ENCODE data around the gene FILIP1L. TPM values are rescaled to one million over a fixed set of nuclear protein-coding genes. Genes with fewer than 3 reads are reported as not detected.

The FILIP1L gene
- polyA plus RNA-seq, 2 donors = 2.6 to 6.9 TPM

DNA sequence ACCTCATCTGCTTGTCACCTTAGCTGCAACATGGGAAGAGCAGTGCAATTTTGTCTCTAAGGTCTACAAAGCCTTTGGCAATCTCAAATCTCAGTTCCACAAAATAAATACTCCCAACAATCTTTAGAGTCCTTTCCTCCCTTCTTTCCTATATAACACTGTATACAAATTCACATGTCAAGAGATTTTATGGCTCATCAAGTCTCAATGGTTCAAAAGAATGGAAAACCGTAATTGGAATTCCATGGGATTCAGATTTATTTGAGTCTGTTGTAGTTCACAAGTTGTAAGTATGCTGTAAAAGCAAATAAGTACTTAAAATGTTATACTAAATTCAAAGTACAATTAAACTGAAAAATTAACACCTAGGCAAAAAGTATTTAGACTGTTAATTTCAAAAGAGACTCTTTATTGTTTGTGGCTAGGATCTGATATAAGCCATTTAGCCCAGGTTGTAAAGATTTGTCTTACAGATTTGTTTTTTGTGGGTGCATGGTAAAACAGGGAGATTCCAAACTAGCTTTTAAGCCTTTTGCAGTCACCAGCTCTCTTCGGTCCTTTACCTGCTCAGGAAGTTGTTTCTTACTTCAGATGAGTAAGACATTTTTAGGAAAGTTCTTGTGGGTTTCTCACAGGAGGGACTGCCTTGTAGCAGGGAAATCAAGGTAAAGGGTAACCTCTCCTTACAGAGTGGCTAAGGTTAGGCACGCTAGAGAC is 246.5 kb downstream of the FILIP1L start:
- Histone ChIP-seq H3K36me3 (ENCODE audit: control insufficient read depth in 2 of 2, insufficient read depth in 2 of 2, low read length in 1 of 2) (no peaks in the 10 kb centered on the region), H3K4me1 (ENCODE audit: control insufficient read depth in 2 of 2, insufficient read depth in 2 of 2, low read length in 1 of 2) (peaks cover 0 to 2% of the 10 kb centered on the region in 2 donors), H3K27me3 (ENCODE audit: control insufficient read depth in 1 of 2, insufficient read depth in 2 of 2, low read length in 2 of 2) (no peaks in the 10 kb centered on the region), H3K9me3 (ENCODE audit: control insufficient read depth in 2 of 2, insufficient read depth in 1 of 2, low read depth in 1 of 2, low read length in 1 of 2) (no peaks in the 10 kb centered on the region), H3K4me3 (ENCODE audit: low read depth in 1 of 2, low read length in 2 of 2) (no peak overlapping the region), H3K27ac (ENCODE audit: low read depth in 2 of 2, low read length in 1 of 2) (peak overlapping the region; percentile 11 to 65)
- WGBS, 2 donors = 78 to 80% methylated on average over 3 of the region's 3 CpGs

GRCh38 chr3:99866261-99866761 is 248.0 kb downstream of the FILIP1L start:
- no peaks in the 10 kb centered on the region for H3K9me3 ChIP-seq (ENCODE audit: control insufficient read depth in 2 of 2, insufficient read depth in 1 of 2, low read depth in 1 of 2, low read length in 1 of 2)
- H3K4me3 ChIP-seq (ENCODE audit: low read depth in 1 of 2, low read length in 2 of 2) = no peak overlapping the region
- peaks cover 2% of the 10 kb centered on the region in 2 donors for H3K4me1 ChIP-seq (ENCODE audit: control insufficient read depth in 2 of 2, insufficient read depth in 2 of 2, low read length in 1 of 2)
- no peaks in the 10 kb centered on the region for H3K36me3 ChIP-seq (ENCODE audit: control insufficient read depth in 2 of 2, insufficient read depth in 2 of 2, low read length in 1 of 2)
- H3K27ac ChIP-seq (ENCODE audit: low read depth in 2 of 2, low read length in 1 of 2) = no peak overlapping the region
- WGBS, 2 donors = 46 to 48% methylated on average over 3 of the region's 3 CpGs
- no peaks in the 10 kb centered on the region for H3K27me3 ChIP-seq (ENCODE audit: control insufficient read depth in 1 of 2, insufficient read depth in 2 of 2, low read length in 2 of 2)

- no peaks in the 10 kb centered on the region for H3K9me3 ChIP-seq (ENCODE audit: control insufficient read depth in 2 of 2, insufficient read depth in 1 of 2, low read depth in 1 of 2, low read length in 1 of 2)
- peaks cover 2% of the 10 kb centered on the region in 2 donors for H3K4me1 ChIP-seq (ENCODE audit: control insufficient read depth in 2 of 2, insufficient read depth in 2 of 2, low read length in 1 of 2)
- no peaks in the 10 kb centered on the region for H3K27me3 ChIP-seq (ENCODE audit: control insufficient read depth in 1 of 2, insufficient read depth in 2 of 2, low read length in 2 of 2)
- no peak overlapping the region for H3K4me3 ChIP-seq (ENCODE audit: low read depth in 1 of 2, low read length in 2 of 2)
- no peaks in the 10 kb centered on the region for H3K36me3 ChIP-seq (ENCODE audit: control insufficient read depth in 2 of 2, insufficient read depth in 2 of 2, low read length in 1 of 2)
- 73 to 78% methylated on average over 1 of the region's 1 CpG for WGBS, 2 donors
- H3K27ac ChIP-seq (ENCODE audit: low read depth in 2 of 2, low read length in 1 of 2) = no peak overlapping the region
Measured at GRCh38 chr3:99865321-99865720, 249.0 kb downstream of the FILIP1L start.

- Histone ChIP-seq H3K4me3 (ENCODE audit: low read depth in 1 of 2, low read length in 2 of 2) (no peak overlapping the region), H3K4me1 (ENCODE audit: control insufficient read depth in 2 of 2, insufficient read depth in 2 of 2, low read length in 1 of 2) (peaks cover 2% of the 10 kb centered on the region in 2 donors), H3K36me3 (ENCODE audit: control insufficient read depth in 2 of 2, insufficient read depth in 2 of 2, low read length in 1 of 2) (no peaks in the 10 kb centered on the region), H3K27ac (ENCODE audit: low read depth in 2 of 2, low read length in 1 of 2) (no peak overlapping the region), H3K9me3 (ENCODE audit: control insufficient read depth in 2 of 2, insufficient read depth in 1 of 2, low read depth in 1 of 2, low read length in 1 of 2) (no peaks in the 10 kb centered on the region), H3K27me3 (ENCODE audit: control insufficient read depth in 1 of 2, insufficient read depth in 2 of 2, low read length in 2 of 2) (no peaks in the 10 kb centered on the region)
- WGBS, 2 donors = 96% methylated on average over 2 of the region's 2 CpGs
Measured at GRCh38 chr3:99864289-99864688, 250.0 kb downstream of the FILIP1L start.

DNA sequence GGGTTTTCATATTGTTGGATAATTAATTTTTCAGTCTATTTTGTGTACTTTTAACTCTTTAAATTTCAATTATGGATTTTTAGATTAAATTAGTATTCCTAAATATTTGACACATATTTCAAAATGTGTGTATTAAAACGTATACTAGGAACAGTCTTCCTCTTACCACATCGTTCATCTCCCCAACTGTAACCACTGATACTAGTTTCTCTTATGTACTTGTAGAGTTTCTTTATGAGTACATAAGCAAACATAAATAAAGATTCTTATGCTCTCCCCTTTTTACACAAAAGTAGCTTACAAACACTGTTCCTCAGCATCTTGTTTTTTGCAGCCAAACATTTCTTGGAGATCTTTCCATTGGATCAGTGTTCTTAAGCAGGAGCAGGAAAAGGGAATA is 250.7 kb downstream of the FILIP1L start:
- Histone ChIP-seq H3K4me3 (ENCODE audit: low read depth in 1 of 2, low read length in 2 of 2) (no peak overlapping the region), H3K4me1 (ENCODE audit: control insufficient read depth in 2 of 2, insufficient read depth in 2 of 2, low read length in 1 of 2) (peaks cover 2% of the 10 kb centered on the region in 2 donors), H3K36me3 (ENCODE audit: control insufficient read depth in 2 of 2, insufficient read depth in 2 of 2, low read length in 1 of 2) (no peaks in the 10 kb centered on the region), H3K9me3 (ENCODE audit: control insufficient read depth in 2 of 2, insufficient read depth in 1 of 2, low read depth in 1 of 2, low read length in 1 of 2) (no peaks in the 10 kb centered on the region), H3K27me3 (ENCODE audit: control insufficient read depth in 1 of 2, insufficient read depth in 2 of 2, low read length in 2 of 2) (no peaks in the 10 kb centered on the region), H3K27ac (ENCODE audit: low read depth in 2 of 2, low read length in 1 of 2) (no peak overlapping the region)
- WGBS, 2 donors = 74 to 75% methylated on average over 2 of the region's 2 CpGs

DNA sequence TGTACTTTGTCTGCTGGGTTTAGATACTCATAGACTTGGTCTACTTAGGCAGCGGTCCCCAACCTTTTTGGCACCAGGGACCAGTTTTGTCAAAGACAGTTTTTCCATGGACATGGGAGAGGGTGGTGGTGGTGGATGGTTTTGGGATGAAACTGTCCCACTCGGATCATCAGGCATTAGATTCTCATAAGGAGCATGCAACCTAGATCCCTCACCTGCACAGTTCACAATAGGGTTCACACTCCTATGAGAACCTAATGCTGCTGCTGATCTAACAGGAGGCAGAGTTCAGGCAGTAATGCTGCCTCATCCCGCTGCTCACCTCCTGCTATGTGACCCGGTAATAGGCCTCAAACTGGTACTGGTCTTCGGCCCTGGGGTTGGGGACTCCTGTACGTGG is 251.3 kb downstream of the FILIP1L start:
- Histone ChIP-seq H3K27ac (ENCODE audit: low read depth in 2 of 2, low read length in 1 of 2) (no peak overlapping the region), H3K36me3 (ENCODE audit: control insufficient read depth in 2 of 2, insufficient read depth in 2 of 2, low read length in 1 of 2) (no peaks in the 10 kb centered on the region), H3K27me3 (ENCODE audit: control insufficient read depth in 1 of 2, insufficient read depth in 2 of 2, low read length in 2 of 2) (no peaks in the 10 kb centered on the region), H3K9me3 (ENCODE audit: control insufficient read depth in 2 of 2, insufficient read depth in 1 of 2, low read depth in 1 of 2, low read length in 1 of 2) (no peaks in the 10 kb centered on the region), H3K4me1 (ENCODE audit: control insufficient read depth in 2 of 2, insufficient read depth in 2 of 2, low read length in 1 of 2) (peaks cover 2% of the 10 kb centered on the region in 2 donors), H3K4me3 (ENCODE audit: low read depth in 1 of 2, low read length in 2 of 2) (no peak overlapping the region)
- 85 to 88% methylated on average over 6 of the region's 6 CpGs for whole genome bisulfite sequencing, 2 donors

DNA sequence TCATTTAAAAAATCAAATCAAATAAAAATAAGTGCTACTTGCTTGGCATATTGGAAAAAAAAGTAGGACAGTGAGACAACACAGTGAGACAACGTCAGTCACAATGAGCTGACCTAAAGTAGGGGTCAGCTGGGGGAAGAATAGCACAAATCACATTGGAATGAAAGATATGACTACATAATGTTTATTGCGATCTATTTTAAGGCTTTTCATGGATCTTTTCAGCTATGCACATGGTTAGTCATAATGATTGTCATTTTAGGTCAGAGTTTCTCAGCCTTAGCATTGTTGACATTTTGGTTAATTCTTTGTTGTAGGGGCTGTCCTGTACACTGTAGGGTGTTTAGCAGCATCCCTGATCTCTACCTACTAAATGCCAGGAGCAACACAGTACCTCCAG is 252.1 kb downstream of the FILIP1L start:
- Histone ChIP-seq H3K4me3 (ENCODE audit: low read depth in 1 of 2, low read length in 2 of 2) (no peak overlapping the region), H3K4me1 (ENCODE audit: control insufficient read depth in 2 of 2, insufficient read depth in 2 of 2, low read length in 1 of 2) (peaks cover 2% of the 10 kb centered on the region in 2 donors), H3K9me3 (ENCODE audit: control insufficient read depth in 2 of 2, insufficient read depth in 1 of 2, low read depth in 1 of 2, low read length in 1 of 2) (no peaks in the 10 kb centered on the region), H3K36me3 (ENCODE audit: control insufficient read depth in 2 of 2, insufficient read depth in 2 of 2, low read length in 1 of 2) (no peaks in the 10 kb centered on the region), H3K27me3 (ENCODE audit: control insufficient read depth in 1 of 2, insufficient read depth in 2 of 2, low read length in 2 of 2) (no peaks in the 10 kb centered on the region), H3K27ac (ENCODE audit: low read depth in 2 of 2, low read length in 1 of 2) (no peak overlapping the region)
- WGBS, 2 donors = 79 to 85% methylated on average over 2 of the region's 2 CpGs

DNA sequence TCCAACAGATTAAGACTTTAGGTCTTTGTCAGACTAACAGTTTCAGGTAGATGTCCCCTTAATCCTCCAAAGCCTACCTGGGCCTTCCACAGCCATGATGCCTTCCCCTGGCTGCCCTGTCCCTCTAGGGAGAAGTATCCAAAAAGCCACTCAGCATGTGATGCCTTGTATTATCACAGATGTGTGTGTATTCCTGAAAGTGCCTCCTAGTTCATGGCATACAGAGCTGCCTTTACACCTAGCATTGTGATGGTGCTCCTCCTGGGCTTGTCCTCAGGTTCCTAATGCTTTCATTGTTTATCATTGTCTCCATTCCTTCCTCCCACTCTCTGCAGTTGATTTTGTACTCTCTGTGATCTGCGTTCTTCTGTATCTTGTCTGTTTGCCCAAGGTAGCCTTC is 253.1 kb downstream of the FILIP1L start:
- H3K9me3 ChIP-seq (ENCODE audit: control insufficient read depth in 2 of 2, insufficient read depth in 1 of 2, low read depth in 1 of 2, low read length in 1 of 2) = no peaks in the 10 kb centered on the region
- H3K4me1 ChIP-seq (ENCODE audit: control insufficient read depth in 2 of 2, insufficient read depth in 2 of 2, low read length in 1 of 2) = peaks cover 2% of the 10 kb centered on the region in 2 donors
- no peak overlapping the region for H3K4me3 ChIP-seq (ENCODE audit: low read depth in 1 of 2, low read length in 2 of 2)
- no peaks in the 10 kb centered on the region for H3K36me3 ChIP-seq (ENCODE audit: control insufficient read depth in 2 of 2, insufficient read depth in 2 of 2, low read length in 1 of 2)
- no peaks in the 10 kb centered on the region for H3K27me3 ChIP-seq (ENCODE audit: control insufficient read depth in 1 of 2, insufficient read depth in 2 of 2, low read length in 2 of 2)
- H3K27ac ChIP-seq (ENCODE audit: low read depth in 2 of 2, low read length in 1 of 2) = peak overlapping the region in 1 of 2 donors; percentile 33
- 83 to 88% methylated on average over 1 of the region's 1 CpG for WGBS, 2 donors

GRCh38 chr3:99859825-99860224 is 254.5 kb downstream of the FILIP1L start:
- H3K4me3 ChIP-seq (ENCODE audit: low read depth in 1 of 2, low read length in 2 of 2) = no peak overlapping the region
- peaks cover 2% of the 10 kb centered on the region in 2 donors for H3K4me1 ChIP-seq (ENCODE audit: control insufficient read depth in 2 of 2, insufficient read depth in 2 of 2, low read length in 1 of 2)
- WGBS, 2 donors = 53 to 58% methylated on average over 1 of the region's 1 CpG
- H3K27me3 ChIP-seq (ENCODE audit: control insufficient read depth in 1 of 2, insufficient read depth in 2 of 2, low read length in 2 of 2) = no peaks in the 10 kb centered on the region
- no peaks in the 10 kb centered on the region for H3K9me3 ChIP-seq (ENCODE audit: control insufficient read depth in 2 of 2, insufficient read depth in 1 of 2, low read depth in 1 of 2, low read length in 1 of 2)
- H3K36me3 ChIP-seq (ENCODE audit: control insufficient read depth in 2 of 2, insufficient read depth in 2 of 2, low read length in 1 of 2) = no peaks in the 10 kb centered on the region
- no peak overlapping the region for H3K27ac ChIP-seq (ENCODE audit: low read depth in 2 of 2, low read length in 1 of 2)

DNA sequence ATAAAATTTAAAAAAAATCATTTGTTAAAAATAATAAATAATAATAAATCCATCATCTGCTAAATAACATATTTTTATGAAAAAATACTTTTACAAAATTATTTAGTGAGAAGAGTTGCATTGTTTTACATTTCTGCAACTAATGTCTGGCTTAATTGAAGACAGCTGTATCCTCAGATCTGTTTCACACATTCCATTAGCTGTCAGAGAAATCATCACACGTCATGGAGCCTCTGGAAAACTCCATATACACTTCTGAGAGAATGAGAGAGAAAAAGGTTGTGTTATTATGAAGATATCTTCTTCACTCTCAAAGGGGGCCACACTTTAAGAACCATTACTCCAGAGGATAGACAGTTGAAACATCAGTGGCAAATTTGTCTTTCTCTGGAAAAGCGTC is 255.8 kb downstream of the FILIP1L start:
- H3K27ac ChIP-seq (ENCODE audit: low read depth in 2 of 2, low read length in 1 of 2) = no peak overlapping the region
- H3K4me1 ChIP-seq (ENCODE audit: control insufficient read depth in 2 of 2, insufficient read depth in 2 of 2, low read length in 1 of 2) = peaks cover 2% of the 10 kb centered on the region in 2 donors
- no peaks in the 10 kb centered on the region for H3K9me3 ChIP-seq (ENCODE audit: control insufficient read depth in 2 of 2, insufficient read depth in 1 of 2, low read depth in 1 of 2, low read length in 1 of 2)
- H3K36me3 ChIP-seq (ENCODE audit: control insufficient read depth in 2 of 2, insufficient read depth in 2 of 2, low read length in 1 of 2) = peaks cover 0 to 4% of the 10 kb centered on the region in 2 donors
- H3K4me3 ChIP-seq (ENCODE audit: low read depth in 1 of 2, low read length in 2 of 2) = no peak overlapping the region
- no peaks in the 10 kb centered on the region for H3K27me3 ChIP-seq (ENCODE audit: control insufficient read depth in 1 of 2, insufficient read depth in 2 of 2, low read length in 2 of 2)
- 75 to 86% methylated on average over 2 of the region's 2 CpGs for WGBS, 2 donors

Measured in esophagus (tissue), 2 donors.